K562 treated with DMSO at 1 percent for 24 hours (cell line): Measurements from ENCODE around the gene TGIF2LX. TPM values are rescaled to one million over a fixed set of nuclear protein-coding genes. Genes with fewer than 3 reads are reported as not detected.

Source experiments
- total RNA-seq: library from RNA; unstranded; fragments of 300-600 nt; gene quantifications from 2 replicates; pipeline ENCODE4 v1.2.3, GENCODE V29; 2022; ENCODE audit warnings: low read depth; ENCODE audit not compliant: insufficient read depth

TGIF2LX gene
- not detected in 2 replicates for total RNA-seq

DNA sequence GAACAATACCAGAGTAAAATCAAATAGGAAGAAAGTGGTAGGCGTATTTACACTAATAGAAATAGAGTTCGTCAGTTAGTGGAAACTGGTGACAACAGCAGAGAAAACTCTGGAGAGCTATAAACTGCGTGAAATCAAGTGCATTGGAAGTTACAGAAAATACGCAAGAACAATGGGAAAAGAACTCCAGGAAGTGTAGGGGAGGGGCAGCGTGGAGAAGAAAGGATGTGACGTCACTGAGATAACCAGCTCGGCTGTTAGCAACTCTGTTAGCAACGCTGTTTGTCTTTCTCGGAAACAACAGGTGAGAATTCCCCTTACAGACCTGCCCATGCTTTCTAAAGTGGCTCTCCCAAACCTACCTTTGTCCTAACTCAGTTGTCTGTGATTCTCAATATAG, at the start of gene TGIF2LX:
Gene TGIF2LX (plus strand): TSS at position 244 of the 400 bp plus-strand sequence. CDS start 178 bp downstream, outside the sequence.

